Lower leg skin (tissue), 3 donors: ENCODE measurements around the gene SH2D7.

Experiments
- POLR2A ChIP-seq, 2 donors: fragments of 450-650 bp; IDR thresholded peaks; one replicate each; pipeline ENCODE4 v1.6.1; 2016 to 2017; ENCODE audit warnings: antibody characterized with exemption in 2 of 2, mild to moderate bottlenecking in 1 of 2, moderate library complexity in 1 of 2
- TF ChIP-seq, protein P1 (sequence below), 3 donors: fragments of 450-650 bp; IDR thresholded peaks; one replicate each; pipeline ENCODE4 v1.5.1; 2016; ENCODE audit warnings: antibody characterized with exemption in 3 of 3, mild to moderate bottlenecking in 3 of 3, moderate library complexity in 2 of 3

GRCh38 chr15:78090422-78091063 is 1.8 kb upstream of the SH2D7 start:
- TF ChIP-seq, protein P1, sequence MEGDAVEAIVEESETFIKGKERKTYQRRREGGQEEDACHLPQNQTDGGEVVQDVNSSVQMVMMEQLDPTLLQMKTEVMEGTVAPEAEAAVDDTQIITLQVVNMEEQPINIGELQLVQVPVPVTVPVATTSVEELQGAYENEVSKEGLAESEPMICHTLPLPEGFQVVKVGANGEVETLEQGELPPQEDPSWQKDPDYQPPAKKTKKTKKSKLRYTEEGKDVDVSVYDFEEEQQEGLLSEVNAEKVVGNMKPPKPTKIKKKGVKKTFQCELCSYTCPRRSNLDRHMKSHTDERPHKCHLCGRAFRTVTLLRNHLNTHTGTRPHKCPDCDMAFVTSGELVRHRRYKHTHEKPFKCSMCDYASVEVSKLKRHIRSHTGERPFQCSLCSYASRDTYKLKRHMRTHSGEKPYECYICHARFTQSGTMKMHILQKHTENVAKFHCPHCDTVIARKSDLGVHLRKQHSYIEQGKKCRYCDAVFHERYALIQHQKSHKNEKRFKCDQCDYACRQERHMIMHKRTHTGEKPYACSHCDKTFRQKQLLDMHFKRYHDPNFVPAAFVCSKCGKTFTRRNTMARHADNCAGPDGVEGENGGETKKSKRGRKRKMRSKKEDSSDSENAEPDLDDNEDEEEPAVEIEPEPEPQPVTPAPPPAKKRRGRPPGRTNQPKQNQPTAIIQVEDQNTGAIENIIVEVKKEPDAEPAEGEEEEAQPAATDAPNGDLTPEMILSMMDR (IDR thresholded peaks at IDR 0.05) = no peak
- no peak for TF ChIP-seq POLR2A (IDR thresholded peaks at IDR 0.05)
